Mucosa of rectum (tissue), 2 donors: Measurements from ENCODE around the gene AGMAT.

ENCODE experiments used
- H3K27ac ChIP-seq, 2 donors: one replicate each; pipeline ENCODE4 v1.7.0; 2013; ENCODE audit warnings: inconsistent platforms in 2 of 2, low read depth in 2 of 2, low read length in 2 of 2
- H3K27me3 ChIP-seq, 2 donors: one replicate each; pipeline ENCODE4 v1.7.0; 2013; ENCODE audit warnings: low read length in 2 of 2; ENCODE audit not compliant: control insufficient read depth in 2 of 2, insufficient read depth in 2 of 2
- H3K36me3 ChIP-seq, 2 donors: one replicate each; pipeline ENCODE4 v1.7.0; 2013; ENCODE audit warnings: low read length in 2 of 2; ENCODE audit not compliant: control insufficient read depth in 2 of 2, insufficient read depth in 2 of 2
- H3K4me1 ChIP-seq, 2 donors: one replicate each; pipeline ENCODE4 v1.7.0; 2013; ENCODE audit warnings: low read length in 2 of 2, mild to moderate bottlenecking in 1 of 2; ENCODE audit not compliant: control insufficient read depth in 2 of 2, insufficient read depth in 2 of 2
- H3K4me3 ChIP-seq, 2 donors: one replicate each; pipeline ENCODE4 v1.7.0; 2013; ENCODE audit warnings: low read length in 2 of 2
- H3K9ac ChIP-seq, 2 donors: one replicate each; pipeline ENCODE4 v1.7.0; 2013; ENCODE audit warnings: low read length in 2 of 2, low read depth in 1 of 2, mild to moderate bottlenecking in 1 of 2
- H3K9me3 ChIP-seq, 2 donors: one replicate each; pipeline ENCODE4 v1.7.0; 2013; ENCODE audit warnings: low read length in 2 of 2; ENCODE audit not compliant: control insufficient read depth in 2 of 2
- donor health status: healthy.
- donor health status: Normal muscosa, but diverticular disease.

Gene AGMAT, protein sequence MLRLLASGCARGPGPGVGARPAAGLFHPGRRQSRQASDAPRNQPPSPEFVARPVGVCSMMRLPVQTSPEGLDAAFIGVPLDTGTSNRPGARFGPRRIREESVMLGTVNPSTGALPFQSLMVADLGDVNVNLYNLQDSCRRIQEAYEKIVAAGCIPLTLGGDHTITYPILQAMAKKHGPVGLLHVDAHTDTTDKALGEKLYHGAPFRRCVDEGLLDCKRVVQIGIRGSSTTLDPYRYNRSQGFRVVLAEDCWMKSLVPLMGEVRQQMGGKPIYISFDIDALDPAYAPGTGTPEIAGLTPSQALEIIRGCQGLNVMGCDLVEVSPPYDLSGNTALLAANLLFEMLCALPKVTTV

GRCh38 chr1:15584489-15585363, at the start of gene AGMAT:
TSS of gene AGMAT (minus strand) at chr1:15585051. CDS start at chr1:15584967, 84 bp downstream.
- H3K4me3 ChIP-seq, result peak within 1 kb of the TSS; percentile 60 to 68
- H3K4me1 ChIP-seq, result peaks cover 7 to 8% of the 10 kb centered on the region in 2 donors
- H3K36me3 ChIP-seq, result no peaks in the 10 kb centered on the region
- H3K27me3 ChIP-seq, result no peaks in the 10 kb centered on the region
- H3K27ac ChIP-seq, result peak within 1 kb of the TSS; percentile 42 to 48
- peak within 1 kb of the TSS; percentile 38 to 75 for H3K9ac ChIP-seq
- H3K9me3 ChIP-seq, result no peaks in the 10 kb centered on the region

DNA sequence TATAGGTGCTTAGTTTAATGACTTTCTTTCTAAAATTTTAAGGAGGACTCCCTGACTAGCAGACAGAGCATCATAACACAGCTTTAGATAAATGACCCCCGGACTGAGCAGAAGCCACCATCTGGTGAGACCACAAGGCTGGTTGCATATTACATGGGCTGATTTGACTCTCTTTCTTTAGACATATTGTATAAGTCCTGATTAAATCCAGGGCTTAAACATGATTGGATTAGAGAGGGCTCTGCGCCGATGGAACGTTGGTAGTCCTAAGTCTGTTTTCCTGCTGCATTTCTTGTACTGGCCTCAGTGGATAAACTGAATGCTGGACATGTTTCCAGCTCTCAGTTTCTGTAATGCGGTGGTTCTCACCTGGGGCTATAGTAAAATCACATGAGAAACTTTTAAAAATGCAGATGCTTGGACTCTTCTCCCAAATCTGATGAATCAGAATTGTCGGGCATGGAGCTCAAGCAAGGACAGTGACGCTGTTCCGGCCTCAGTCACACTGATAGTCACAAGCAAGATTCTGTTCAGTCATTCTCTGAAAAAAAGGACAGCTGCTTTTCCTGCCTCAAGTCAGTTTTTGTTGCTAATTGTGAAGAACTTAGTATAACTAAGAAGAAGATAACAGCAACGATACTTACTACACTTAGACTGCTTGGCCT, 49.0 kb upstream of the AGMAT start:
- Histone ChIP-seq H3K27me3 (no peaks in the 10 kb centered on the region), H3K9me3 (no peaks in the 10 kb centered on the region), H3K9ac (no peak overlapping the region), H3K27ac (no peak overlapping the region), H3K36me3 (peaks cover 69 to 71% of the 10 kb centered on the region in 2 donors), H3K4me1 (no peaks in the 10 kb centered on the region), H3K4me3 (no peak overlapping the region)

- peaks cover 0 to 8% of the 10 kb centered on the region in 2 donors for H3K4me1 ChIP-seq
- H3K27ac ChIP-seq, result no peak overlapping the region
These were observed 43.2 kb upstream of the AGMAT start for GRCh38 chr1:15628003-15628402.

GRCh38 chr1:15627343-15627988, 42.6 kb upstream of the AGMAT start:
- H3K27me3 ChIP-seq, result no peaks in the 10 kb centered on the region
- H3K4me3 ChIP-seq, result no peak overlapping the region
- peaks cover 28 to 34% of the 10 kb centered on the region in 2 donors for H3K36me3 ChIP-seq
- no peaks in the 10 kb centered on the region for H3K9me3 ChIP-seq
- no peak overlapping the region for H3K9ac ChIP-seq
- H3K27ac ChIP-seq, result no peak overlapping the region
- H3K4me1 ChIP-seq, result peaks cover 0 to 8% of the 10 kb centered on the region in 2 donors

More at GRCh38 chr1:15628003-15628402, 43.2 kb upstream of the AGMAT start:
- peaks cover 30 to 37% of the 10 kb centered on the region in 2 donors for H3K36me3 ChIP-seq
- H3K9me3 ChIP-seq, result no peaks in the 10 kb centered on the region
- no peak overlapping the region for H3K9ac ChIP-seq
- no peaks in the 10 kb centered on the region for H3K27me3 ChIP-seq
- H3K4me3 ChIP-seq, result no peak overlapping the region

- Histone ChIP-seq H3K36me3 (peaks cover 22 to 26% of the 10 kb centered on the region in 2 donors), H3K27me3 (no peaks in the 10 kb centered on the region), H3K27ac (no peak overlapping the region), H3K4me1 (peaks cover 0 to 8% of the 10 kb centered on the region in 2 donors), H3K4me3 (no peak overlapping the region), H3K9ac (no peak overlapping the region), H3K9me3 (no peaks in the 10 kb centered on the region)
These were observed 41.6 kb upstream of the AGMAT start for GRCh38 chr1:15626269-15626950.

DNA sequence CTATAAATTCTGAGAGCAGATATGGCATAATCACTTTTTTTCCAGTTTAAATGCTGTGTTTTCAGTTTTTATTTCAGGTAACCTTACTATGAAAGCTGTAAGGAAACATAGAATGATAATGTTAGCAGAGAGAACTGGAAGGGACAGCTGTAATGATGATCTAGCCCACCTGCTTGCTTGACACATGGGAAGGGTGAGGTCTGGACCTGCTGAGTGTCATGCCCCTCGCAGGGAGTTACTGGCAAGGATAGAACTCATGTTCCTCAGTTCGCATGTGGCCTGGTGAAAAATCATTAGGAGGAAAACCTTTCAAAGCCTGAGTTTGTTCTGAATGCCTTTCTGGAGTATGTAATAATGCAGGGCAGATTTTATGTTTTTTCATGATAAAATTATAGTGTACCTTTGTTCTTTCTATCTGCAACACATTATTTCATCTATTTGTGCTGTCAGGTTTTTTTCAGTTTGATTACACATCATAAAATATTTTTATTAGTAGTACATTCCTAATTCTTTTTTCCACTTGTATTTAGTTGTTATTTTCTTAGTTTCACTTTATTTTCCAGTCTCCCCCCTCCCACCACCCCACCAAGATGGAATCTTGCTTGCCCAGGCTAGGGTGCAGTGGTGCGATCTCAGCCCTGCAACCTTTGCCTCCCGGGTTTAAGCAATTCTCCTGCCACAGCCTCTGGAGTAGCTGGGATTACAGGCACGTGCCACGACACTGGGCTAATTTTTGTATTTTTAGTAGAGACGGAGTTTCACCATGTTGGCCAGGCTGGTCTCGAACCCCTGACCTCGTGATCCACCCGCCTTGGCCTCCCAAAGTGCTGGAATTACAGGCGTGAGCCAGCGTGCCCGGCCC, 40.4 kb upstream of the AGMAT start:
- no peak overlapping the region for H3K9ac ChIP-seq

GRCh38 chr1:15624133-15624714, 39.4 kb upstream of the AGMAT start:
- no peak overlapping the region for H3K27ac ChIP-seq
- no peak overlapping the region for H3K4me3 ChIP-seq
- no peak overlapping the region for H3K9ac ChIP-seq
- H3K27me3 ChIP-seq, result no peaks in the 10 kb centered on the region
- H3K4me1 ChIP-seq, result peaks cover 10 to 23% of the 10 kb centered on the region in 2 donors
- H3K9me3 ChIP-seq, result no peaks in the 10 kb centered on the region
- peaks cover 14 to 15% of the 10 kb centered on the region in 2 donors for H3K36me3 ChIP-seq

More for the DNA sequence above, 40.4 kb upstream of the AGMAT start:
- Histone ChIP-seq H3K4me3 (no peak overlapping the region), H3K27ac (no peak overlapping the region), H3K9me3 (no peaks in the 10 kb centered on the region), H3K4me1 (peaks cover 5 to 15% of the 10 kb centered on the region in 2 donors), H3K27me3 (no peaks in the 10 kb centered on the region), H3K36me3 (peaks cover 16 to 18% of the 10 kb centered on the region in 2 donors)

DNA sequence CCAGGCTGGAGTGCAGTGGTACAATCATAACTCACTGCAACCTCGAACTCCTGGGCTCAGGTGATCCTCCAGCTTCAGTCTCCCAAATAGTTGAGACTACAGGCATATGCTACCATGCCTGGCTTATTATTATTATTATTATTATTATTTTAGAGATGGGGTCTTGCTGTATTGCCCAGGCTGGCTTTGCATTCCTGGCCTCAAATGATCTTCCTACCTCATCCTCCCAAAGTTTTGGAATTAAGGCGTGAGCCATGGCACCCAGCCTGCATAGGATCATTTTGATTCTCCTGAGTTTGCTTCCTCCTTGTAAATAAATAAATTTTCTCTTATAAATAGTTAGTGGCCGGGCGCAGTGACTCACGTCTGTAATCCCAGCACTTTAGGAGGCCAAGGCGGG, 38.6 kb upstream of the AGMAT start:
- H3K36me3 ChIP-seq, result peaks cover 11 to 15% of the 10 kb centered on the region in 2 donors
- H3K27me3 ChIP-seq, result no peaks in the 10 kb centered on the region
- H3K4me3 ChIP-seq, result no peak overlapping the region
- H3K9me3 ChIP-seq, result no peaks in the 10 kb centered on the region
- no peak overlapping the region for H3K9ac ChIP-seq
- H3K27ac ChIP-seq, result no peak overlapping the region
- H3K4me1 ChIP-seq, result peaks cover 18 to 24% of the 10 kb centered on the region in 2 donors
